Fibroblast of skin of abdomen (primary cell): ENCODE measurements around the gene LILRA6. TPM values are rescaled to one million over a fixed set of nuclear protein-coding genes. Genes with fewer than 3 reads are reported as not detected.
"Not testable (repeated sequence)": the region's sequence is repeated elsewhere in the genome, so short reads cannot be mapped to it uniquely, and the experiment has no call there.

Source experiments
- DNase-seq: peaks from one replicate; pipeline ENCODE4 v3.0.0-alpha.2; 2013
- polyA plus RNA-seq, 2 experiments: library from polyadenylated mRNA; unstranded; fragments of 120-200 nt; gene quantifications; one replicate each; pipeline ENCODE4 v1.2.1, GENCODE V29; 2013; ENCODE audit not compliant: insufficient read length in 2 of 2

LILRA6 gene
- not detected for polyA plus RNA-seq (2013, experiment 1 of 2; ENCODE audit: insufficient read length)
- 0.05 TPM for polyA plus RNA-seq (2013, experiment 2 of 2; ENCODE audit: insufficient read length)

DNA sequence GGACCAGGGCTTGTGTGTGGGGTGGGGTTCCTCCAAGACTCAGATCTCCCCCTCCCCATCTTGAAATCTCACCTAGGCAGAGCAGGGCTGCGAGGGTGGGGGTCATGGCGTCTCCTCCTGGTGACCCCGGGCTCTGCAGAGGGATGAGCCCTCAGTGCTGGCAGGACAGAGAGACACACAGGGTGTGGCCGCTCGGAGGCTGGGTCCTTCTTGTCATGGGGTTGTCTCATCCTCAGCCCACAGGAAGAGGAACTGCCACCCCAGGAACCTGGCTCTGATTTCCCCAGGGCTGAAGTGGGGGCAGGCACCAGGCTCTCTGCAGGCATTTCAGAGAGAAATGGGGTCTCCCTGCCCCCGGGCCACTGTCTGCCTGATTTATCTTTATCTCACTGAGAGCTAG, at the start of gene LILRA6:
Gene LILRA6 (minus strand): TSS at position 145 of the 400 bp plus-strand sequence.
- not testable (repeated sequence) for DNase-seq

DNA sequence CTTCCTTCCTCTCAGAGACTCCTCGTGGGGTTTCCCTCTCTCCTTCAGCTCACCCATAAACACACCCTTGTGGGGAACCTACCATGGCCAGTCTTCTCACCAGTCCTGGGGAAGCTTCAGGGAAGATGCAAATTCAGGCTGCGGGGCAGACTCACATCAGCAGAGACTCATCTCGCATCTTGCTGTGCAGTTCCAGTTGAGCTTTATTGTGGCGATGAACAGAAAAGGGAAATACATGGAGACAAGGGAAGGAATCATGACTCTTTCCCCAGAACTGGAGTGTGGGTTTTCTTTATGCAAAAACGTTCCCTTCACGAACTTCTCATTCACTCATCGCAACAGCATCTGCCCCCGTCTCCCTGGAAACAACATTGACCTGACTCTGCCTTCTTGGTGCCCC, 46.6 kb upstream of the LILRA6 start:
- DNase-seq: not testable (repeated sequence)

DNA sequence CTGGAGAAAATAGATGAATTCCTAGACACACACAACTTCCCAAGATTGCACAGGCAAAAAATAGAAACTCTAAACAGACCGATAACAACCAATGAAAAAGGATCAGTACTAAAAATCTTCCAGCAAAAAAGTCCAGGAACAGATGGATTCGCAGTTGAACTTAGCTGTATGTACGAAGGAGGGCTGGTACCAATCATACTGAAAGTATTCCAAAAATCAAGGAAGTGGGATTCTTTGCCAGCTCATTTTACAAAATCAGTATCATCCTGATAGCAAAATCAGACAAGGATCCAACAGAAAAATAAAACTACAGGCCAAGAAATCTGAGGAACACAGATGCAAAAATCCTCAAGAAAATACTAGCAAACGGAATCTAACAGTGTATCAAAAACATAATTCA, 44.9 kb upstream of the LILRA6 start:
- DNase-seq: peak; percentile 67

DNA sequence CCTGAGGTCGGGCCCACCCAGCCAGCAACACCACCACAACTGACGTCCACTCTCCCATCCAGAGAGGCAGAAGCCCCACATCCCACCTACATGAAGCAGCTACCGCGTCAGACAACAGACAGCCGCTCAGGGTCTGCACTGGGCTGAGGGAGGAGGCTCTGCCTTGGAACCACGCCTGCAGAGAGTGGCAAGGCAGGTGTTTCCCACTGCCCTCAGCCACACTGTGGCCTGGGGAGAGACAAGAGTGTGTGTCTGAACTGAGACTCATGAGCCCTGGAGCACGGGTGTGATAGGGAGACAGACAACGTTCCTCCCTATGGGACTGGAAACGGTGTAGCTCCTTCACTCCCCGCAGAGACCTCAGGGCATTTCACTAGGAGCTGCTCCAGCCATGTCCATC, 43.7 kb upstream of the LILRA6 start:
- DNase-seq: not testable (repeated sequence)

DNA sequence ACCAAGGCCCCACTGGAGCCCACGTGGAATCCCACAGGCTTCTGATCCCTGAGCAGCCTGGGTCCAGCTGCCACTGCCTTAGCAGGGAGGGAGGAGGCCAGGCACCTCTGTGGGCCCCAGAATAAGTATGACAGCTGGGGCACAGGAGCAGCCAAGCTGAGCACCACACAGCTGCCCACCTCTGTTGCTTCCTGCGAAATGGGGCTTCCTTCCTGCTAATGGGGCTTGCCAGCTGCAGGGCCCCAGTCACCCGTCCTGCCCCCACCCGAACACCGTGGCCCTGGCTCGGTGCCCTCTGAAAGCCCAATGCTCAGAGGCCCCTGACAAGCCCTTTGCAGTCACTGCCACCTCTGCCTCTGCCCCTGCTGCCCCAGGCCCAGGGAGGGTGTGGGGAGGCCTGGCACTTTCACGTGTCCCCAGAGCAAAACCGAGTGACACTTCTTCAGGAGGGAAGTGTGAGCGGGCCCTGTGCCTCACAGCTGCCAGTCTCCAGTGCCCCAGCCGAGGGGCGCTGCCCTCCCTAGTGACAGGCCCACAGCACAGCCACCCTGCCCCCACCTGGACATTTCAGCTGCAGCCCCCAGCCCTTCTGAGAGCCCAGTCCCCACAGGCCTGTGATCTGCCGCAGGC, 43.0 kb upstream of the LILRA6 start:
- not testable (repeated sequence) for DNase-seq

DNA sequence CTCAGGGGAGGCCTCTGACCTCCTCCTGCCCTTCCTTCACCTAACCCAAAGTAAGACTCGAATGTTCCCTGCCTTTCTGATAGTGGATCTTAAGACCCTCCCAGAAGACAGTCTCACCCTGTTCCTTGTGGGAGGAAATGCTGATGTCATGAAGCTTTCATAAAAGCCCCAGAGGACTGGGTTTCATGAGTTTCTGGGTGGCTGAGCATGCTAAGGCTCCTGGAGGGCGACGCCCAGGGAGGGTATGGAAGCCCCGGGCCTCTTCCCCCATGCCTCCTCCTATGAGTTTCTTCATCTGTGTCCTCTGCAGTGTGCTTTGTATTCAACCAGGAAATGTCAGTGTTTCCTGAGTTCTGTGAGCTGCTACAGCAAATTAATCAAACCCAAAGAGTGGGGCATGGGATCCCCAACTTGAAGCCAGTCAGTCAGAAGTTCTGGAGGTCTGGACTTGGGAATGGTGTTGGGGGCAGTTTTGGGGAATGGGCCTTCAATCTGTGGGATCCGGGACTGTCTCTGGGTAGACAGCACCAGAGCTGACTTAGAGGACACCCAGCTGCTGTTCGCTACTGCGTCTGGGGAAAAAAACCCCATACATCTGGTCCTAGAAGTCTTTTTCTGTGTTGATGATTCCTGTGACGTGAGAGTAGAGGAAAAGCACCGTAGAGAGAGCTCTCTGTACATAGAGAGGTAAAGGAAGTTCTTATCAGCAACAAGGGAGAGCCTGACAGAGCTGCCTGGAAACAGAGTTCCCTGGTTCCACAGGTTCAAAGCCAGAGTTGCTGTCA, 40.3 kb upstream of the LILRA6 start:
- DNase-seq: no peak

DNA sequence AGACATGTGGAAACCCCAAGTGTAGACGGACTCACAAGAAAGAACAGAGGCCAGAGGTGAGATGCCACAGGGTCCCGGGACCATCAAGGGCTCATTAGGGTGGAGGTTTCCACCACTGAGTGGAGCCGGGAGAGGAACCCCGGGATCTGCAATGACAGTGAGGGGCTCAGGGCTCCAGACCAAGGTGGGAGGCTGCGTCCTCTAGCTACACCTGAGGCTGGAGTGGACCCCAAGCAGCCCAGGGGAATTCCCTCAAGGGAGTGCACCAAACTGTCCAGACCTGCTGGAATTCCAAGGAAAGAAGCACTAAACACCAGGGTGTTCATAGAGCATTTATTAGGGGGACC, 39.1 kb upstream of the LILRA6 start:
- not testable (repeated sequence) for DNase-seq

DNA sequence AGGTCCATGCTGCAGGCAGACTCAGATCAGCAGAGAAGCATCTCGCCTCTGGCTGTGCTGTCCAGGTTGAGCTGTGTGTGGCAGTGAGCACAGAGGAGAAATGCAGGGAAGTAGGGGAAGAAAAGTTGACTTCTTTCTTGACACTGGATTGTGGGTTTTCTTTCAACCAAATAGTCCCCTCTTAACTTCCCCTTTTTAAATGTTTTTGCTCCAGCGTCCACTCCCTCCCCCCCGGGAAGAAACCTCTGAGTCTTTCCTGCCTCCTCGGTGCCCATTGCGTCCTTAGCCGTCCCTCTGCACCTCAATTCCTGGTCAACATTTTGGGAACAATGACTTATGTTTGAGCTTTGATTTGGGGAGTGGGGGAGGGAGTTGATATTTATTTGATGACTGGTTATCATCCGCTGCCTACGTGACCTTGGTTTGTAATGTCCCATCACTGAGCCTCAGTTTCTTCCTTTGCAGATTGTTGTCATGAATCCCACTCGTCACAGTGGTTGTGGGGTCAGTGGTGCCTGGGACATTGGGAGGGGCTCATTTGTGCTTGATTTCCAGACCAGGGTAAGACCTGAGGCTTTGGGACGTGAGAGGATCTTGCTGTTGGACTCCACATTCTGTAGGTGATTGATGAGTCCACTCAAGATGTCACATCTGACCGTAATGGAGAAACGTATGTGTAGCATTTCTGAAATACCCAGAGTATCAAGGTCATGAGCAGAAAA, 38.6 kb upstream of the LILRA6 start, which contains the start of gene LILRB2:
Gene LILRB2 (minus strand): TSS at position 104 of the 722 bp plus-strand sequence. CDS start 614 bp downstream, outside the sequence.
- DNase-seq: no peak

DNA sequence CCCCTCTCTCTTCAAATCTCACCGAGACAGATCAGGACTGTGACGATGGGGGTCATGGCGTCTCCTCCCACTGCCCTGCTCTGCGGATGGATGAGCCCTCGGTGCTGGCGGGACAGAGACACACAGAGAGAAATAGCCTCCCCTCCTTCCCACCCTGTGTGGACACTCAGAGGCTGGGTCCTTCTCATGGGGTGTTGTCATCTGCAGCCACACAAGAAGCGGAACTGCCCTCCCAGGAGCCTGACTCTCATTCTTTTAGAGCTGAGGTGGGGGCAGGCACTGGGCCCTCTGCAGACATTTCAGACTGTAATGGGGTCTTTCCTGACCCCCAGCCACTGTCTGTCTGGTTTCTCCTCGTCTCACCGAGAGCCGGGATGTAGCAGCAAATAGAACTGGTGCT, 37.9 kb upstream of the LILRA6 start:
- DNase-seq: not testable (repeated sequence)

DNA sequence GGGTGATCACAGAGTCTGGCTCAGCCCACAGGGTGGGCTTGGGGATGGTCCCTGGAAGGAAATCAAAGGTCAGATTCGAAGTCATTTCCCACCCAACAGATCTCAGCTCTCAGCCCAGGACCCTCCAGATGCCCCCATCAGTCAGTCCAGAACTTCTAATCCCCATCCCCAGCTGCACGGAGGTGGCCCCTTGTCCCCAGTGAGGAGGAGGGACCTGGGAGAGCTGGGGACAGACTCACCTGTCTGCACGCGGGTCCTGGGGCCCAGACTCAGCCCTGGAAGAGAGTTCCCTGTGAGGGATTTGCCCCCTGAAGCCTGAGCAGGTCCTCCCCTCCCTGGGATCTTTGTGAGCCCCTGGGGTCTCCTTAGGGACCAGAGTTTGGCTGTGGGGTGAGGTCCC, 37.4 kb upstream of the LILRA6 start:
- not testable (repeated sequence) for DNase-seq

DNA sequence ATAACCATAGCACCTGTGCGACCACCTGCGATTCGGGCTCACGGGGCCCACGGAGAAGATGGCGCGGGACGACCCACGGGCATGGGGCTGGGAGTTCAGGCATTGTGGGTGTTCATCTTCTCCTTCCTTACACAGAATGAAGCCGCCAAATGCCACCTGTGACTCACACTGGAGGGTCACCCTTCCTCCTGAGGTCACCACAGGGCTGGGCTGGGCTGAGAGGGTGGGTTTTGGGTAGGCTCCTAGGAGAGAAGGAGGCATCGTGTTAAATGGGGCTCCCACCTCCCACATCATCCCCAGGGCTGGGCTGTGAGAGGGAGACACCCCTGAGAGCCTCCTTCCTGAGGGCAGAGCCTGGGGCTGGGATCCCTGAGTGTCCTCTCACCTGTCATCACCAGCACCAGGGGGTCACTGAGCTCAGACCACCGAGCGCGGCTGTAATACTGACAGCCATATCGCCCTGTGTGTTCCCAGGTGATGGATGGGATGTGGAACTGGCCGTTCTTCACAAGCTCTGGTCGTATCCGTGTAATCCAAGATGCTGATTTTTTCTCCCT, 36.9 kb upstream of the LILRA6 start:
- no peak for DNase-seq

DNA sequence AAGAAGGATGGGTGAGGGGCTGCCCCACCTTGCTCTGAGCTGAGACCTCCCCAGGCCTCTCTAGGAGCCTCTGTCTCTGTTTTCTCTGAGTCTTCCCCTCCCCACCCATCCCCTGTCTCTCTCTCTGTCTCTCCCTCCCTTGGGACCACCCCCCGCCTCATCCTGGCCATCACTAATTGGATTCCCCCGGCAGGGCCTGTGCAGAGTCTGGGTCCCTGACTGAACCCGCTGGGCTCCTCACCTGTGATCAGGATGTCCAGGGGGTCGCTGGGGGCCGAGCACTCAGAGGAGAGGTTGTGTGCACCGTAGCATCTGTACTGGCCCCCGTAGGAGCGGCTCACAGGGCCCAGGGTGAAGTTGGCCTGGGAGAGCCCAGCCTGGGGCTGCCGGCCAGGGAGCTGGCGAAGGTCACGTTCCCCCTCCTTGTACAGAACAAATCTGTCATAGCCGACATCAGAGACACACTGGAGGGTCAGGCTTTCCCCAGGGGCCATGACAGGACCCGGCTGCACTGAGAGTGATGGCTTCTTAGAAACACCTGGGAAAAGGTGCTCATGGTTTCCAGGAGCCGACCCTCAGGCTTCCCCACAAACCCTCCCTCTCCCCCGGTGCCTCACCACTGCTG, 36.1 kb upstream of the LILRA6 start:
- not testable (repeated sequence) for DNase-seq

DNA sequence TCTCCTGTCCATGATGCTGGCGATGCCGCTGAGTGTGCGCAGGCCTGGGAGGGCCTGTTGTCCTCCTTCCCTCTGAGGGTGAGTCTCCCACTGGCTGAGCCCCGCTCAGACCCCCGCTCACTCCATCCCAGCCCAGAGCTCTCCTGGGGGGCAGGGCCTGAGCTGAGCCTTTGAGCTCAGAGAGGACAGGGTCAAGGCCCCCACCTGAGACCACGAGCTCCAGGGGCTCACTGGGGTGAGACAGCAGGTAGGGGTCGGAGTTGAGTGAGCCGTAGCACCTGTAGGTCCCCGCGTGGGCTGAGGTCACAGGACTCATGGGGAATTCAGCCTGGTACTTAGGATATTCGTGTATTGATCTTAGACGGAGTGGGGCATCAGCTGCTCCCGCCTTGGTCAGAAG, 35.5 kb upstream of the LILRA6 start:
- not testable (repeated sequence) for DNase-seq

DNA sequence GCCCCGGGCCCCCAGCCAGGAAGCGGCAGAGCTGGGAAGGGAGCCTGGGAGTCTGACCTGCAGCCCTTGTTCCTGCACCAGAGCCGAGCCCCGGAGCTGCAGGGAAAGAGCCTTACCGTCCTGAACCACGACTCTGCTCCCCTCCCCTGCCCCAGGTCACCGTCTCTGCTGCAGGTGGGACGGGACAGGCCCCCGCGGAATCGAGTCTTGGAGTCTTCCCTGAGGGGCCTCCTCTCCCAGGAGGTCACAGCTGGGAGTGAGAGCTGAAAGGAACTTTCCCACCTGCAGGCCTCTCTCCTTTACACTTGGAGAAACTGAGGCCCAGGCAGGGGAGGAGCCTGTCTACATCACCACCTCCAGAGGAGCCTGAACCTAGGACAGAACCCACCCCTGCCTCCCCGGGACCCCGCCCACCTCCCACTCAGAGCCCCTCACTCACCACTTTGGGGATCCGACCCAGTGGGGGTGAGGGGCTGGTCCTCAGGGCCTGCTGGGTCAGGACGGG, 34.6 kb upstream of the LILRA6 start:
- not testable (repeated sequence) for DNase-seq

DNA sequence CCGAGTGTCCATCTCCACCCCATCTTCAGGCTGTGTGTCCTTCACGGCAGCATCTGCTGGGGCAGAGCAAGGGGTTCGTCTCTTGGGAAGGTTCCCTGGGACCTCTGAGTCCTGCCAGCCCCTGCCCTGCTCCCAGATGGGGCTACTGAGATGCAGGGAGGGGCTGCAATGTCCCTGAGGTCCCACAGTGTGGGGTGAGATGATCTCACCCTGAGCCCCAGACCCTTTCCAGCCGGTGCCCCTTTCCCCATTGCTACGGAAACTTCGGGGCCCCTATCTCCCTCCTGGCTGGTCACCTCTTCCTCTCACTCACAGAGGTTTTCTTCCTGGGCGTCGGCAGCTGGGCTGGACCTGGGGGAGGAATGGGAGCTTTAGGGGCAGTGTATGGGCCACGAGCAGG, 33.4 kb upstream of the LILRA6 start:
- no peak for DNase-seq

DNA sequence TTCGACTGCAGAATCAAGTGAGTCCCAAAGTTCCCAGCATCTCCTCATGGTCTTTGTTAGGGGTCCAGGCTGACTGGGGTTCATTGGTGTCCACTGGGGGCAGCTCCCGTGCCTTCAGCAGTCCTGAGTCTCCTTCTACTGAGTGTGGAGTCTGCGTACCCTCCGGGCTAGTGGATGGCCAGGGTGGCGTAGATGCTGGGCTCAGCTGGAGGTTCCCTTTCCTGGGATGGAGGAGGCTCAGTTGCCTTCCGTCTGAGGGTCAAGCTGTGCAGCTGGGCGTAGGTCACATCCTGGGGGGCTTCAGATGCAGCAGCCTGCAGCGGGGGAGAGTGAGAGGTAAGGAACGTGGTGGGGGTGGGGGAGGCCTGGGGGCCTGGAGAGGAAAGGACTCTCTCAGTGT, 31.9 kb upstream of the LILRA6 start:
- DNase-seq: not testable (repeated sequence)

DNA sequence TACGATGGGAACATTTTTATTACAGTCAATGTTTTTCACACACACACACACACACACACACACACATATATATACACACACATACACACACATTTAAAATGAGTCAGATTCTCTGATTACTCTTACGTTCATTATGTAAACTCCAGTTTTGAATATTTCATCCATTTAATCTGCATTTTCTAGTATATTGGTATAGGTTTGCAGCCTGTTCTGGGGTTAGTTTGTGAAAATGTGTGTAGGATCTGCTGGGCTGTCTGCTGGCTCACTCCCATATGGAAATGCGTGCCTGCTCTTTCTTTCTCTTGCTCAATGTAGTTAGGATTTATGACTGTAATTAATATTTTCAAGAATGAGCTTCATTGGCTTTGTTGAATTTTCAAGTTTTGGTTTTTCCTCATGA, 31.2 kb upstream of the LILRA6 start:
- DNase-seq: no peak

DNA sequence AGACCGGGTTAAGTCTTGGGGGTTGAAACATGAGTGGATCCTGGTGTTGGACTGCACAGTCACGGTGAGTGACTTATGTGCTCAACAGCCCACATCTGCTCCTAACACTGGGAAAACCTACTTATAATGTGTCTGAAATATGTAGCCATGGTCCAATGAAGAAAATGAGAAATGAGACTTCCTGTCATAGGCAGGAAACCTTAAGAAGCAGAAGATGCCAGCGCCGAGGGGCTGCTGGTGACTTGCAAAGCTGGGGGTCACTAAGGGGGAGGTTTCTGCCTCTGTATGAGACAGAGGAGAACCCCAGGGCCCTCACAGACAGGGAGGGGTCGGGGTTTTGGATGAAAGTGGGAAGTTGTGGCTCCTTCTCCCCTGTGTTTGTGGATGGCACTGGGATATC, 29.6 kb upstream of the LILRA6 start:
- DNase-seq: not testable (repeated sequence)

DNA sequence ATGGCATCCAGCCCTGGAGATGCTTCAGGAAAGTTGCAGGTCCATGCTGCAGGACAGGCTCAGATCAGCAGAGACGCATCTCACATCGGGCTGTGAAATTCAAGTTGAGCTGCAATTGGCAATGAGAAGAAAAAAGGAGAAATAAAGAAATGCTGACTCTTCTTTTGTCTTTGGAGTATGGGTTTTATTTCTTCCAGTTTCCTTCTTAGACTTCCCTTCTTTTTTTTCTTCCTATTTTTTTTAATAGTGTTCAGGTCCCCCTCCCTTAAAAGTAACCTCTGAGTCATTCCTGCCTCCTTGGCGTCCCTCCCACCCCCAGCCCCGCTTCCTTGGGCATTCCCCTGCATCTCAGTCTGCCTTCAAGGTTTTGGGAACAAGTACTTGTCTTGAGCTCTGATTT, 29.0 kb upstream of the LILRA6 start:
- DNase-seq: not testable (repeated sequence)

DNA sequence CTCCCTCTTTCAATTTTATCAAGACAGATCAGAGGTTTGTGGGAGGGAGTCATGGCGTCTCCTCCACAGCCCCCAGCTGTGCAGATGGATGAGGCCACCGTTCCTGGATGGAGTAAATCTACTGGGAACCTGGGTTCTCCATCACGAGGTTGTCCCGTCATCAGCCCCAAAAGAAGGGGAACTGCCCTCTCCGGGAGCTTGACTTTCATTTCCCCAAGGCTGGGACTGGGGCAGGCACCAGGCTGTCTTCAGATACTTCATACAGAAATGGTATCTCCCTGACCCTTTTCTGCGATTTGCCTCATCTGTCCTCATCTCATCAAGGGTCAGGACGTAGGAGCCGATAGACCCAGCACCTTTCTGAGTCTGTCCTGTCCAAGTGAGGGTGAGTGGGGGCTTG, 28.5 kb upstream of the LILRA6 start:
- no peak for DNase-seq

DNA sequence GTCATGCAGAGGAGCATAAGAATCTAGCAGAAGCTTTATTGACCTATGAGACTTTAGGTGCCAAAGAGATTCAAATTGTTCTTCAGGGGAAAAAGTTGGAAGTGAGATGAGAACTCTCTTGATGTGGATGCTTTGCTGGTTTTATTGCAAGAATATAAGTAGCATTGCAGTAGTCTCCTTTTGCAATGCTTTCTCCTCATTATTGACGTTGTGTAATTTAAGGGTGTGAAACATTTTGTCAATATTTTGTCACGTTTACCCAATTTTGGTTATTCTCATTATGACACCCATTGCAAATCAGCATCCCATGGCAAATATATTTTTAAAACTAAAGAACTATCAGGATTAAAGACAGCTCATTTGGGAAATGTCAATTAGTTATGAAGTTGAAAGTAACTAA, 26.3 kb upstream of the LILRA6 start:
- no peak for DNase-seq

DNA sequence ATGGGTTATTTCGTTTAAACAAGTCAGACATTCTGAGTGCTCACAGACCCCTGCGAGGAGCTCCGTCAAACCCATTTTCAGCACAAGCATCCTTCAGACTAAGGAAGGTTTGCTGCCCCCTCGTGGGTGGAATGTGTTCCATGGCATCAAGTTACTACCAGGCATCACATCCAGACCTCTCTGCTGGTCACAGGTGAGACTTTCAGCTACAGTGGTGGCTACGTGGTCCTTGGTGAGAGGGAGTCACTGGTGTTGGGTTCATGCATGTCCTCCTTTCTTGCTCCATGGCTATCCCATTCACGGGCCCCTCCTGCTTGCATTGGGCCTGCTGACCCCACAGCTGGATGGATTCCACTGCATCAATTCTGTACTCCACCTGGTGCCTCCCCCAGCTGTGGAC, 23.5 kb upstream of the LILRA6 start:
- peak; percentile 54 for DNase-seq
